KOPT-K1 (cell line): ENCODE data around the gene ANAPC4.
"Not testable (repeated sequence)": the region's sequence is repeated elsewhere in the genome, so short reads cannot be mapped to it uniquely, and the experiment has no call there.

Experiments
- H3K27ac ChIP-seq: fragments of 200-600 bp; sonication (generic); 2 replicates; pipeline ENCODE4 v1.5.1; 2016; ENCODE audit warnings: antibody characterized with exemption, mild to moderate bottlenecking, low read depth, low read length; ENCODE audit not compliant: poor library complexity, severe bottlenecking
- H3K36me3 ChIP-seq: fragments of 200-600 bp; sonication (generic); 2 replicates; pipeline ENCODE4 v1.5.1; 2017; ENCODE audit warnings: antibody characterized with exemption, mild to moderate bottlenecking, low read length, moderate library complexity; ENCODE audit not compliant: insufficient read depth
- H3K9me3 ChIP-seq: fragments of 200-600 bp; sonication (generic); 2 replicates; pipeline ENCODE4 v1.5.1; 2017; ENCODE audit warnings: antibody characterized with exemption, low read length, mild to moderate bottlenecking; ENCODE audit not compliant: insufficient read depth, poor library complexity, severe bottlenecking

ANAPC4 gene, protein sequence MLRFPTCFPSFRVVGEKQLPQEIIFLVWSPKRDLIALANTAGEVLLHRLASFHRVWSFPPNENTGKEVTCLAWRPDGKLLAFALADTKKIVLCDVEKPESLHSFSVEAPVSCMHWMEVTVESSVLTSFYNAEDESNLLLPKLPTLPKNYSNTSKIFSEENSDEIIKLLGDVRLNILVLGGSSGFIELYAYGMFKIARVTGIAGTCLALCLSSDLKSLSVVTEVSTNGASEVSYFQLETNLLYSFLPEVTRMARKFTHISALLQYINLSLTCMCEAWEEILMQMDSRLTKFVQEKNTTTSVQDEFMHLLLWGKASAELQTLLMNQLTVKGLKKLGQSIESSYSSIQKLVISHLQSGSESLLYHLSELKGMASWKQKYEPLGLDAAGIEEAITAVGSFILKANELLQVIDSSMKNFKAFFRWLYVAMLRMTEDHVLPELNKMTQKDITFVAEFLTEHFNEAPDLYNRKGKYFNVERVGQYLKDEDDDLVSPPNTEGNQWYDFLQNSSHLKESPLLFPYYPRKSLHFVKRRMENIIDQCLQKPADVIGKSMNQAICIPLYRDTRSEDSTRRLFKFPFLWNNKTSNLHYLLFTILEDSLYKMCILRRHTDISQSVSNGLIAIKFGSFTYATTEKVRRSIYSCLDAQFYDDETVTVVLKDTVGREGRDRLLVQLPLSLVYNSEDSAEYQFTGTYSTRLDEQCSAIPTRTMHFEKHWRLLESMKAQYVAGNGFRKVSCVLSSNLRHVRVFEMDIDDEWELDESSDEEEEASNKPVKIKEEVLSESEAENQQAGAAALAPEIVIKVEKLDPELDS

DNA sequence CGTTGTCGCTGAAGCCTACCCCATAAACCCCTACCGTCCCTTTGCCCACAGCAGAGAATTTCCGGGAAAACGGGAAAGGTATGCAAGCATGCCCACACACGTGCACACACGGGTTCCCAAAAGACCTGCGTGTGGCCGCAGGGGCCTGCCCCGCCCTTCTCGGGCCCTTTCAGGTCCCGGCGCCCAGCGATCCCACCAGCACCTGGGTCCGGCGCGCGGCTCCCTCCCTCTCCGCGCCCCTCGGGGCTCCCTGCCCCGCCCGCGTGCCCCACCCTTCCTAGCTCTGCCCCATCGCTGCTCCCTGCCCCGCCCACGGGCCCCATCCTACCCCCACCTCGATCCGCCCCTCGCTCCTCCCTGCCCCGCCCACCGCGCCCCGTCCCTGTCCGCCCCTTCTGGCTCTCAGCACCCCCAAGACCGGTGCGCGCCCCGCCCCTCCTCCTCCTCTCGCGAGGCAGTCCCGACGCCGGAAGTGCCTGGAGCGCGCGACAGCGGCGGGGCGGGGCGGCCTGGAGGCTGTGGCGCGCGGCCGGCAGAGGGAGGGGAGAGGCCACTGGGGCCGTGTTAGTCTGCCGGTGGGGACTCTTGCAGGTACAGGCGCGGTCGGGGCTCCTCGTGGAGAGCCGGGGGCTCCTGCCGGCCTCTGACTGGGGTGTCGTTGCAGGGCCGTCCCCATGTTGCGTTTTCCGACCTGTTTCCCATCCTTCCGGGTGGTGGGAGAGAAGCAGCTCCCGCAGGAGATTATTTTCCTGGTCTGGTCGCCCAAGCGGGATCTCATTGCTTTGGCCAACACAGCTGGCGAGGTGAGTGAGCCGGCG is at the start of gene ANAPC4:
TSS of gene ANAPC4 (plus strand) at position 510 of the 818 bp plus-strand sequence. CDS start at position 675, 165 bp downstream.
- H3K36me3 ChIP-seq: peaks cover 30% of the 10 kb centered on the region
- peak within 1 kb of the TSS; percentile 72 for H3K27ac ChIP-seq
- H3K9me3 ChIP-seq: no peaks in the 10 kb centered on the region

DNA sequence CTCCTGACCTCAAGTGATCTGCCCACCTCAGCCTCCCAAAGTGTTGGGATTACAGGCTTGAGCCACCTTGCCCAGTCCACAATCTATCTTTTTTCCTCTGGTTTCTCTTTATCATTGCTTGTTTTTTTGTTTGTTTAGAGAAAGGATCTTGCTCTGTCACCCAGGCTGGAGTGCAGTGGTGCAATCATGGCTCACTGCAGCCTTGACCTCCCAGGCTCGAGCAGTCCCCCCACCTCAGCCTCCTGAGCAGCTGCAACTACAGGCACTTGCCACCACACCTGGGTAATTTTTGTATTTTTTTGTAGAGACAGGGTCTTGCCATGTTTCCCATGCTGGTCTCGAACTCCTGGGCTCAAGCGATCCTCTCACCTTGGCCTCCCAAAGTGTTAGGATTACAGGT is 48.6 kb upstream of the ANAPC4 start:
- H3K27ac ChIP-seq, H3K9me3 ChIP-seq, H3K36me3 ChIP-seq: not testable (repeated sequence)

DNA sequence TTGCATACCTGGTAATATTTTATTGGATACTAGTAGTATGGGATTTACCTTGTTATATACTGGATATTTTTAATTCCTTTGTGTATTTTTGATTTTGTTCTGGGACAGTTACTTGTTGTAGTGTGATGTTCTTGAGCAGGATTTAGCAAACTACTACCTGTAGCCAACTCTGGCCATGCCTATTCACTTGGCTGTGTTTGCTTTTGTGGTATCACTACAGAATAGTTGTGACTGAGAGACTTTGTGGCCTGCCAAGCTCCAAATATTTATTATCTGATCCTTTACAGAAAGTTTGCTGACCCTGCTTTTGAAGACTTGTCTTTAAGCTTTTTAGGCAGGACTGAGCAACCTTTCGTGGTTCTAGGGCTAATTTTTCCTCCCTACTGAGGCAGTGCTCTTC is 46.7 kb upstream of the ANAPC4 start:
- peak overlapping the region; percentile 66 for H3K27ac ChIP-seq
- no peaks in the 10 kb centered on the region; the same call in 1 of the 2 replicates for H3K36me3 ChIP-seq
- H3K9me3 ChIP-seq: no peaks in the 10 kb centered on the region

DNA sequence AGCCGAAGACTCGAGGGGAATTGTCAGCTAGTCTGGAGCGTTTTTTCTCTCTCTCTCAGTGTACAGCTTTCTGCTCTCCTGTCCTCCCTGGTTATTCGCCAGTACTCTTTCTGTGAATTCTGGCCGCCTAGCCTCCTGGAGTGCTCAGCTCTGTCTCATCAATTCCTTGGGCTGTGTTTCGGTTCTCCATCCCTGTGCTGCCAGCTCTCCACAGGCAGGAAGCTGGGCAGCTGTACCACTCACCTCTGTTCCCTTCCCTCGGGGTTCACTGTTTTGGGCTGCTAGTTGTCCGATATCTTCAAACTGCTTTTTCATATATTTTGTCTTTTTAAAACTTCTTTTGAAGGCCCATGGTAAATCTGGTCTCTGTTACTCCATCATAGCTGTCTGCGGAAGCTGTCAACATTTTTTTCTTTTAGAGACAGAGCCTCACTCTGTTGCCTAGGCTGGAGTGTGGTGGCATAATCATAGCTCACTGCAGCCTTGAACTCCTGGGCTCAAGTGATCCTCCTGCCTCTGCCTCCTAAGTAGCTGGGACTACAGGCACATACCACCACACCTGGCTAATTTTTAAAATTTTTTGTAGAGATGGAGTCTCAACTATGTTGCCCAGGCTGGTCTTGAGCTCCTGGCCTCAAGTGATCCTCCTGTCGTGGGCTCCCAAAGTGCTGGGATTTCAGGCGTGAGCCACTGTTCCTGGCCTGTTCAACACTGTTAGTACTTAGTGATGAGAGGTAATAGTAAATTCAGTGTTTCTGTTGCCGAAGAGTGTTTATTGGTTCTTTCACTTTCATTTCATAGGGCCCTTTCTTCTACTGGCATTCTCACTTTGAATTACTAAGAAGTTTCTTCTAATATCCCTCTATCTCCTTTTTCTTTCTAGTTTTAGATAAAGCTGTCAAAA is 45.9 kb upstream of the ANAPC4 start:
- Histone ChIP-seq H3K36me3 (no peaks in the 10 kb centered on the region; the same call in 1 of the 2 replicates), H3K27ac (peak overlapping the region; percentile 66), H3K9me3 (no peaks in the 10 kb centered on the region)

DNA sequence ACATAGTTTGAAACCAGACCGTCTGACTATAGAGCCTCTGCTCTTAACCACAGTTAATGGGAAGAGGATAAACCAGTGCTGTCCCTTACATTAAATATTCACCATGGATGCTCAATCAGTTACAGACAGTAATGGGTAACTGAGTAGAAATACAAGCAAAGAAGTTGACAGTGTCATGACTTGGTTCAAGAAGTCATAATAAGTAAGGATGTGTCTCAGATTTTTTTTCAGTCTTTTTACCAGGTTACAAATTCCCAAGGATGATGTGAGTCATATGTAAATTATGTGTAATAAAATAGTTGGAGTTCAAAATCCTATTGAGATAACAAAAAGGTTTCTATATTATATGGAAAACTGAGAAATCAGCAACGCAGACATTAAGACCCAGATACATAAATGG is 33.4 kb upstream of the ANAPC4 start:
- no peaks in the 10 kb centered on the region for H3K9me3 ChIP-seq
- peaks cover 17% of the 10 kb centered on the region; the same call in 1 of the 2 replicates for H3K36me3 ChIP-seq
- H3K27ac ChIP-seq: no peak overlapping the region

DNA sequence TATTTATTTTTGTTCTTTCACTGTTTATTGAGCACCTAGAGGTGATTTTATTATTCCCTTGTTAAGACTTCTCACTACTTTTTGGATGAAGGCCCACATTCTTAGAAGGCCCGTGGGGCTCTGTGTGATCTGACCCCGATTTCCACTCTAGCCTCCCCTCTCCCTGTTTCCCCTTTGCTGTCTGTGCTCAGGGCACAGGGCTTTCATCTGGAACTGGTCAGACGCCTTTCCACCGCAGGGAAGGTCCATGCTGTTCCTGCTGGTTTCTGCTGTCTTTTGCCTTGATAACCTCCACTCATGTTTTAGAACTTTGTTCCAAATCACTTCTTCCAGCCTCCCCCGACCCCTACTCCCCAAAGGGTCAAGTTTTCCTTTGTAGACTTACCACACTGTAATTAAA is 31.3 kb upstream of the ANAPC4 start:
- H3K27ac ChIP-seq: no peak overlapping the region
- no peaks in the 10 kb centered on the region for H3K9me3 ChIP-seq
- peaks cover 12% of the 10 kb centered on the region for H3K36me3 ChIP-seq

DNA sequence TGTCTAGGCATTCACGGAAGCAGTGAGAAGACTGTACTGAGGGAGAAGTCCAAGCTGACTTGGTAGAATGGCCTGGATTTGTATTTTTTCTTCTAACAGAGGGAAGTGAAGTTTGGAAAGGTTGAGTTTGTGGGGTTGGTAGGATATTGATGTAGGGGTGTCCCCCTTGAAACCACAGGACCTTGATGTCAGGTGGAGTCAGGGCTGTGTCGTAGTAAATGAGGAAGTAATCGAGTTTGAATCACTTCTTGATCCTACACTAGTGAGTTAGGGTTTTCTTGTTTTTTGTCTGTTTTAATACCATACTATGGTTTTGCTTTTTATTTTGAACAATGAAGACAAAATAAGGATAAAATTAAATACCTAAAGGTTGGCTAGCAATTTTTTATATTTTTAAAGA is 30.1 kb upstream of the ANAPC4 start:
- Histone ChIP-seq H3K36me3 (peaks cover 24% of the 10 kb centered on the region), H3K27ac (no peak overlapping the region), H3K9me3 (no peaks in the 10 kb centered on the region)

DNA sequence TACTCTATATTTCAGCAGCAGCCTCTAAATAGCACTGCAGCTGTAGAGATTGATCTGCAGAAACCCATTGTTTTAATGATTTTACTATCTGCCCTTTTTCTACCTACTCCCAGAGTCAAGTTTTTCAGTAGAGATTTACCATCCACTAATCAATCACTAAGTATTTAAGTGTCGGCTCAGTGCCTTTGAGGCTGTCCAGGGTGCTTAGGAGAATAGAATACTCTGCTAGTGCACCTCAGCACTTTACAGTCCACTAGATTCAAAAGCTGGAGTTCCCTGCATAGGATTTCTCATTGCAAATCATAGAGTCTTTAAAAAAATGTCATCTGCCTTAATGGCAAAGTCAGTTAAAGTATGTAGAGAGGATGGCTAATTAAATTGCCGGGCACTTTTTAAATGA is 29.6 kb upstream of the ANAPC4 start:
- no peaks in the 10 kb centered on the region for H3K9me3 ChIP-seq
- H3K27ac ChIP-seq: no peak overlapping the region
- H3K36me3 ChIP-seq: peaks cover 26% of the 10 kb centered on the region

DNA sequence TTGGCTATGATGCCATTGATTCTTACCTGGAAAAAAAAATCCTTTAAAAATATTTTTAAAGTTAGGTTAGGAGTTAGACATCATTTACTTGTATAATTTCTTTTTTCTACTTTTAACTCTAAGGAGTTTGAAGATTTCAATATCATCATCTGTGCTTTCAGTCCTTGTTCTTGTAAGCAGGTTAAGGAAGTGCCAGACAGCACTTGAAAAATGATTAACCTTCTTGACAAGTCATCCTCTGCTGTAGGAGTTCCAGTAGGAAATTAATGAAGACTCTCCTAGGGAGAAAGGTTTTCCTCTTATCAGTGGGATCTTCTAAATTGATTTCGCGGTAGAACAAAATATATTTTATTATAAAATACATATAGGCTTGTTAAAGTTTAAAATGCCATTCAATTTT is 29.1 kb upstream of the ANAPC4 start:
- Histone ChIP-seq H3K9me3 (no peaks in the 10 kb centered on the region), H3K27ac (no peak overlapping the region), H3K36me3 (peaks cover 26% of the 10 kb centered on the region)

DNA sequence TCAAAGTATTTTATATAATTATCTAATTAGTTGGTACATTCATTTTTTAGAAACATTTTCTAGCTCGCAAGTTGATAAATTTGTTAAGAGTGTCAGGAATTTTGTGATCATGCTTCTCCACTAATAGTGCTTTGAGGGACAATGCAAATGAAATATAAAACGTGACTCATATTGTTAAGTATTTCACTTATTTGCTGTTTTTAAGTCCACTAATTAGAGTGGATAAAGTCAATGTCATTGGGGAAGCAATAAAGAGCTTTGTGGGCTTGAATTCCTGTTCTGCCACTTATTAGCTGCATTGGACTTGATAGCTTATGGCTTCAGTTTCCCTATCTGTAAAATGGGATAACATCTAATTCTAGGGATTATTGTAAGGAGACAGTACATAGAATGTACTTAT is 26.5 kb upstream of the ANAPC4 start:
- H3K9me3 ChIP-seq: no peaks in the 10 kb centered on the region
- no peak overlapping the region for H3K27ac ChIP-seq
- H3K36me3 ChIP-seq: peaks cover 21% of the 10 kb centered on the region; the same call in 1 of the 2 replicates

DNA sequence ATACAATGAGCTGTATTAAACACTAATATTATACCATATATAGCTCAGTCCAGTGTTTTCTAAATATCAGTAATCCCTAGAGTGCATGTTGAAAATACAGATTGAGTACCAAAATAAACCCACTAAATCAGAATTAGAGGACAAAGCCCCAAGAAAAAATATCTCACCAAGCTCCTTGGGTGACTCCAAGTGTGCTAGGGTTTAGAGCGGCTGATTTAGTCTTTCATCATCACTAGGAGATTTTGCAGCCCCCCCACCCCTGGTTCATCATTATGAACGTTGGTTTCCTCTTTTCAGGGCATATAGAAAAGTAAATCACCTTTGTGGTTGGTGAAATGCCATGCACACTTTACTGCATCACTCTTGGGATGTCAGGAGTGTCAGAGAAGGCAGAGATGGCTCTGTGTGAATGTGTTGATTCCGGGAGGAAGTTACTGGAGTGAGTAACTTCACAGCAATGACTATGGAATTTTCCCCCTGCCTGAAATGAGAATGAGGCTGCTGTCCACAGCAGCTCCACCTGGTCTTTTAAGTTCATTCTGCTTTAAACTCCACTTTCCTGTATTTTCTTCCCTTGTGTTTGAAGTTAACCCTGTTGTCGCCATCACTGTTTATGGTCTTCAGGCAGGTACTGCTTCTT is 25.2 kb upstream of the ANAPC4 start:
- Histone ChIP-seq H3K27ac (no peak overlapping the region), H3K9me3 (no peaks in the 10 kb centered on the region), H3K36me3 (peaks cover 21% of the 10 kb centered on the region; the same call in 1 of the 2 replicates)

DNA sequence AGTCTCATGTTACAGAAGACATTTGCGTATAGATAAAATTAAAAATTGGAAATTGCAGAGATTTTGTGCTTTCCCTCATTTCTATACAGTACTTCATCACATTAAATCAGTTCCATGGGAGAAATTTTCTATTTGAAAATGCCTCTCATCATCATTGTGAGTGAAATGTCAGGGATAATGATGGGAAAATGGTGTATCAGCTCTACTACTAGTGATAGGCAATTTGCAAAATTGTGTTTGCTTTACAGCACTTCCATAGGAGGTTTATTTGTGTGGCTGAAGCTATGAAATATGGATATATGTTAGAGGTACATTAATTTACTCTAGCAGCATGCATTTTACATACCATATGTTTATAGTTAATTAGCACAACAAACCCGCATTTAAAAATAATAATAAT is 21.0 kb upstream of the ANAPC4 start:
- peaks cover 19% of the 10 kb centered on the region for H3K9me3 ChIP-seq
- H3K27ac ChIP-seq: no peak overlapping the region
- H3K36me3 ChIP-seq: peaks cover 26% of the 10 kb centered on the region; the same call in 1 of the 2 replicates

DNA sequence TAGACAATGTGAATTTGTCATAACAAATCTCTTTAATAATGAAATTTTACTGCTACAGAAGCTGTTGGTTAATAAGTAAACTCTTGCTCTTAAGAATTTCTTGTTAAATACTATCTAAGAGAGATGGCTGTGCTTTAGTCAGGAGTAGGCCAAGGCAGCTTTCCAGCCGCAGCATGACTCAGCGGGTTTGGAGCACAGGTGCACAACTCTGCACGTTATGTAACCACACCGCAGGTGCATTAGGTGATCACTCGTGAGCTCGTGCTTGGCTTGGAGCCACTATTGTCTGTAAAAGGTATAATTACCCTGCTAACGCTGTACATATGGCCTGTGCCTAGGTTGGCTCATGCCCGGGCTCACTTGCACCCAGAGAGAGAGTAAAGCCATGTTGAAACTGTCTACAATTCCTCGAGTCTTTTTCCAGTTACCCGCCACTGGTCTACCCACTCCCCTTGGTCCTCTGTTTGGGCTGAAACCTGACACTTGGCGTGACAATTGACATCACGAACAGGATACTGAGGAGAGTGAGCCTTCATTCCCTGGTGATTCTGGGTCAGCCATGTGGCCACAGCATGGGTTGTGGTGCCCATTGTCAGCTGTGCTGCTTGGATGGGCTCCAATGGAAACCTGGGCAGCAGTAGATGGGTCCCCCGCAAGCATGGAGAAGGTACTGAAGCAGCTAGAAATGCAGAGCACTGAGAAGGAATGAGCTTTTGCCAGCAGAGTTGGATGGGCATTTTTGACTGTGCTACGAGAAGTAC is 18.4 kb upstream of the ANAPC4 start:
- no peak overlapping the region for H3K27ac ChIP-seq
- peaks cover 19% of the 10 kb centered on the region for H3K9me3 ChIP-seq
- H3K36me3 ChIP-seq: peaks cover 21% of the 10 kb centered on the region
